GM10266 (cell line): ENCODE measurements around the gene PASK.
"Not testable (repeated sequence)": the region's sequence is repeated elsewhere in the genome, so short reads cannot be mapped to it uniquely, and the experiment has no call there.

Experiments used
- DNase-seq: peaks from one replicate; pipeline ENCODE4 v3.0.0; 2012; ENCODE audit errors: extremely low spot score
- TF ChIP-seq, protein P1 (sequence below): IDR thresholded peaks from 2 replicates; pipeline ENCODE4 v1.5.1; 2012; ENCODE audit warnings: mild to moderate bottlenecking, low read depth; ENCODE audit not compliant: control insufficient read depth, insufficient read depth; ENCODE audit errors: missing control alignments

The PASK gene

DNA sequence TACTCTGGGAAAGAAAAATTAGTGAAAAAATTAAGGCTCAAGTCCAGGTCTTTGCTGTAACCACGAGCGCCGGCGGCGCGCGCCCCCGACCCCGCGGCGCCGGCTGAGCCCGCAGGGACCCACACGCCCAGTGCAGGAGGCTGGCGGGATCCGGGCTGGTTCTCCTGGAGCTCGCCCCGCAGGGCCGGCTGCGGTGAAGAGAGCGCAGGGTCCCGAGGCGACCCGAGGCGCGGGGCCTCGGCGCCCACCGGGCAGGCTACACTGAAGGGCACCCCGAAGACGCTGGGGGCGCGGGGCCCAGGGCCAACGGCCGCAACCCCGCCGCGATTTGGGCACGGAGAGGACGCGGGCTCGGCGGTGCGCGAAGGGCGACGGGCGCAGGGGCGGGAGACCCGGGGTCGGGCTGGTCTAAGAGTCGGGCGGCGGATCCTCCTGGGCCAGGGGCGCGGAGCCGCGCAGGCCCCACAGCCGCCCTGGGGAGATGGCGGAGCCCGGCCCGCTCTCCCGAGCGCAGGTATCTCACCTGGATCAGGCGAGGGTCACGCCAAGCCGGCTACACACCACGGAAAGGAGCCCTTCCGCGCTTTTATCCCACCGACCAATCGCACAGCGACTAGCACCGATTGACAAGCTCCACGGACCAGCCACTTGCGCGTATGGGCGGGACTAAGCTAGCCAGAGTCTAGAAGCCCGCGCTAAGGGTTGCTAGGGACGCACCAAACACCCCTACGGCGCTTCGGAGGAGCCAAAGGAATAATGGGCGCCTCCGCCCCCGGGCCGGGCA, at the start of gene PASK:
Gene PASK (minus strand): TSS at position 582 of the 784 bp plus-strand sequence. CDS start 6,440 bp downstream, outside the sequence.
- TF ChIP-seq, protein P1, sequence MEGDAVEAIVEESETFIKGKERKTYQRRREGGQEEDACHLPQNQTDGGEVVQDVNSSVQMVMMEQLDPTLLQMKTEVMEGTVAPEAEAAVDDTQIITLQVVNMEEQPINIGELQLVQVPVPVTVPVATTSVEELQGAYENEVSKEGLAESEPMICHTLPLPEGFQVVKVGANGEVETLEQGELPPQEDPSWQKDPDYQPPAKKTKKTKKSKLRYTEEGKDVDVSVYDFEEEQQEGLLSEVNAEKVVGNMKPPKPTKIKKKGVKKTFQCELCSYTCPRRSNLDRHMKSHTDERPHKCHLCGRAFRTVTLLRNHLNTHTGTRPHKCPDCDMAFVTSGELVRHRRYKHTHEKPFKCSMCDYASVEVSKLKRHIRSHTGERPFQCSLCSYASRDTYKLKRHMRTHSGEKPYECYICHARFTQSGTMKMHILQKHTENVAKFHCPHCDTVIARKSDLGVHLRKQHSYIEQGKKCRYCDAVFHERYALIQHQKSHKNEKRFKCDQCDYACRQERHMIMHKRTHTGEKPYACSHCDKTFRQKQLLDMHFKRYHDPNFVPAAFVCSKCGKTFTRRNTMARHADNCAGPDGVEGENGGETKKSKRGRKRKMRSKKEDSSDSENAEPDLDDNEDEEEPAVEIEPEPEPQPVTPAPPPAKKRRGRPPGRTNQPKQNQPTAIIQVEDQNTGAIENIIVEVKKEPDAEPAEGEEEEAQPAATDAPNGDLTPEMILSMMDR: no peak

DNA sequence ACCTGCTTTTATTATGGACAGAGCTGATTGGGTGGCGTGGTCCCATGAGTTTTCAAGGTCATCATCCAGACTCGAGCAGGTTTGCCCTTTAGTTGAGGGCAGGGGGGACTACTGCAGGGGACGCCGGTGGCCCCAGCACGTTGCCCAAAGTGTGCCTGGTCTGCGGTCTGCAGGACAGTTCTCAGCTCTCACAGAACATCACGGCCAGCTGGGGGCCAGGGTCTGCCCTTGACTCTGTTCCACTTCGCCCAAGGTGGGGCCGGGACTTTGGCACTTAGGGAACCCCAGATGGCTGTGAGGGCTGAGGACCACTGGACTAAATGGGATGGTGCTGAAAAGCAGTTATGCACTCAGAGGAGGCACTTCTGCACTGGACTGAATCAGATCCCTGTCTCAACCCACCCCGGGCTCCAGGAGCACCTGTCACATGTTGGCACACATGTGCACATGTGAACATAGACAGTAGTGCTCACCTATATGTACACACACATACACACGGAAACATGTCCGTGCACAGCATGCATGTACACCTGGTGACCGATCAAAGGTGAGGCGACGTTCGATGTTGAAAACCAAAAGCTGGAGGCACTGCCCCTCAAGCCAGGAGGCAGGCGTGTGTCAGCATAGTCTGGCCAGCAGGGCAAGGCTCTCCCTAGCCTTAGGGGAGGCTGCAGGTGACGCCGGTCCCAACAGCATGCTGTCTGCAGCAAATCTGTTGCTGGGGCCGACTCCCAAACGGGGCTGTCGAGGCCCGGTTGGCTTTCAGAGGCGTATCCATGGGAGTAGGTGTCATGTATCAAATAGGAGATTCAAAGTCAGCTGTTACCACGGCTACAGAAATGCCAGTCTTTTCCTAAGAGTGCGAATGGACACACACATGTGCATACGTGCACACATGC, 49.4 kb upstream of the PASK start:
- TF ChIP-seq, protein P1: no peak
- no peak for DNase-seq

More for the DNA sequence above, at the start of gene PASK:
- peak; percentile 98 for DNase-seq

DNA sequence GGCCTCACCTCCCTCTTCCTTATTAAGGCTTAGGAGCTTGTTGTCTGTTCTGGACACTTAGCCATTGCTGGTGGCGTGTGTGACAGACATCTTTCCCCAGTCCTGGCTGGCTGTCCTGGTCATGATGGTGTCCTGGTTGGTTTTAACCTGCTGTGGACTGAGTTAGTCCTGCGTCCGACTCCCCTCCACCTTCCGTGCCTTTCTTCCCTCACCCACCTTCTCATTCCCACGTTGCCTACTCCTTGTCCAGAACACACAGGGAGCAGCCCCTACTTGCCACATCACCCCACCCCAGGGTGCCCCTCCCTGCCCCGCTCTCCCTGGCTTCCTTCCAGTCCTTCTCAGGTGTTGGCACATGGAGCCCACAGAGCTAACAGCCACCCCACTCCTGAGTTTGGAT, 48.7 kb upstream of the PASK start:
- DNase-seq: no peak
- TF ChIP-seq, protein P1: no peak

- not testable (repeated sequence) for DNase-seq
These were observed 48.0 kb upstream of the PASK start for GRCh38 chr2:241197246-241197645.

DNA sequence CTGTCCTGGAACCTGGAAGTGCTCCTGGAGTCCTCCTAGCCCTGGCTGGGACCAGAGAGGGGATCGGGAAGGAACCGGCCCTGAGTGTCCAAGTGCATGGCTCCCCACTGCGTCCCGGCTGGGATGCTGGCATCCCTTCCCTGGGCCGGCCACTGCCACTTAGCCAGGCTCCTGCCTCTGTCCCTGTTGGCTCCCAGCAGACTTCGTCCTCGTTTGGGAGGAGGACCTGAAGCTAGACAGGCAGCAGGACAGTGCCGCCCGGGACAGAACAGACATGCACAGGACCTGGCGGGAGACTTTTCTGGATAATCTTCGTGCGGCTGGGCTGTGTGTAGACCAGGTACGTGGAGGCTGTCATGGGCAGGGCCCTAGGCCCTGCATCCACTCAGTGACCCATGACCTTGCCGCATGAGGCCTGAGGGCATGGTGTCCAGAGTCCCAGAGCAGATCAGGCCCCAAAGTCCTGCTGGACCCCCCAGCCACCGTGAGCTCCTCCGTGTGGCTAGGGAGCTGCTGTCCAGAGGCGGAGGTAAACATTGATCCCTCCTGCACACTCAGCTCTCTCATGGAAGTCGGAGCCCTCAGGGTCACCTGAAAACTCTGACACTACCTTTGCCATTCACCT, 46.3 kb upstream of the PASK start:
- TF ChIP-seq, protein P1: no peak
- DNase-seq: no peak

- DNase-seq: no peak
- TF ChIP-seq, protein P1: no peak
These were observed 45.5 kb upstream of the PASK start for GRCh38 chr2:241194811-241195210.

DNA sequence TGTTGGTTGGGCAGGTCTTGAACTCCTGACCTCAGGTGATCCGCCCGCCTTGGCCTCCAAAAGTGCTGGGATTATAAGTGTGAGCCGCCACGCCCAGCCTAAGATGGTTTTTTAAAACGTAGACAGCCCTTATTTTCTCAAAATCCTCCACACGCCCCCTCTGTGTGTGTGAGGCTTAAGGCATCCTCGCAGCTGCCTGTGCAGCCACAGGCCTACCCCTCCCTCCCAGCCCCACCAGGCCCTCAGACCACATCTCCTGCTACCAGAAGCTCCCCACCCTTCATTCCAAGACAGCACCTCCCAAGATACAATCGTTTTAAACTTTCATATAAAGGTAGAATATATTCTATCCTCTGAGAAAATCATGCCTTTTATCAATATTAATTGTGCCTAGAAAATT, 44.0 kb upstream of the PASK start:
- TF ChIP-seq, protein P1: no peak
- DNase-seq: no peak
